Measurements from ENCODE around the gene GOPC. TPM values are rescaled to one million over a fixed set of nuclear protein-coding genes. Genes with fewer than 3 reads are reported as not detected.

GOPC gene
- total RNA-seq, 1 donor from 2014 or later, result 33.4 TPM

- Mint-ChIP-seq H3K27ac (ENCODE audit: unreplicated experiment) (no peak overlapping the region), H3K4me1 (ENCODE audit: low read depth, unreplicated experiment) (peaks cover 4% of the 10 kb centered on the region), H3K4me3 (ENCODE audit: unreplicated experiment) (no peak overlapping the region), H3K36me3 (ENCODE audit: unreplicated experiment) (no peaks in the 10 kb centered on the region), H3K27me3 (ENCODE audit: unreplicated experiment) (peaks cover 8% of the 10 kb centered on the region), H3K9me3 (ENCODE audit: unreplicated experiment) (no peaks in the 10 kb centered on the region)
- DNase-seq, result no peak
- TF ChIP-seq CTCF (IDR thresholded peaks at IDR 0.05; ENCODE audit: partially characterized antibody, unreplicated experiment), result no peak
Measured at GRCh38 chr6:117616391-117617209, 14.3 kb upstream of the GOPC start.

- no peak for DNase-seq
- H3K36me3 Mint-ChIP-seq (ENCODE audit: unreplicated experiment), result no peaks in the 10 kb centered on the region
- no peak overlapping the region for H3K4me3 Mint-ChIP-seq (ENCODE audit: unreplicated experiment)
- H3K9me3 Mint-ChIP-seq (ENCODE audit: unreplicated experiment), result no peaks in the 10 kb centered on the region
- TF ChIP-seq CTCF (IDR thresholded peaks at IDR 0.05; ENCODE audit: partially characterized antibody, unreplicated experiment), result no peak
- H3K27ac Mint-ChIP-seq (ENCODE audit: unreplicated experiment), result no peak overlapping the region
- peaks cover 4% of the 10 kb centered on the region for H3K4me1 Mint-ChIP-seq (ENCODE audit: low read depth, unreplicated experiment)
- H3K27me3 Mint-ChIP-seq (ENCODE audit: unreplicated experiment), result peaks cover 8% of the 10 kb centered on the region
Measured at GRCh38 chr6:117615750-117616390, 13.6 kb upstream of the GOPC start.

GRCh38 chr6:117613920-117614560 is 11.7 kb upstream of the GOPC start:
- Mint-ChIP-seq H3K27me3 (ENCODE audit: unreplicated experiment) (peaks cover 4% of the 10 kb centered on the region), H3K9me3 (ENCODE audit: unreplicated experiment) (no peaks in the 10 kb centered on the region), H3K36me3 (ENCODE audit: unreplicated experiment) (no peaks in the 10 kb centered on the region), H3K27ac (ENCODE audit: unreplicated experiment) (no peak overlapping the region), H3K4me3 (ENCODE audit: unreplicated experiment) (no peak overlapping the region), H3K4me1 (ENCODE audit: low read depth, unreplicated experiment) (peaks cover 4% of the 10 kb centered on the region)
- no peak for TF ChIP-seq CTCF (IDR thresholded peaks at IDR 0.05; ENCODE audit: partially characterized antibody, unreplicated experiment)
- no peak for DNase-seq

GRCh38 chr6:117607511-117607910 is 5.2 kb upstream of the GOPC start:
- TF ChIP-seq CTCF (IDR thresholded peaks at IDR 0.05; ENCODE audit: partially characterized antibody, unreplicated experiment), result no peak
- no peaks in the 10 kb centered on the region for H3K4me1 Mint-ChIP-seq (ENCODE audit: low read depth, unreplicated experiment)

More at GRCh38 chr6:117607511-117607910, 5.2 kb upstream of the GOPC start:
- Mint-ChIP-seq H3K27me3 (ENCODE audit: unreplicated experiment) (peaks cover 3% of the 10 kb centered on the region), H3K36me3 (ENCODE audit: unreplicated experiment) (no peaks in the 10 kb centered on the region), H3K27ac (ENCODE audit: unreplicated experiment) (no peak overlapping the region), H3K4me3 (ENCODE audit: unreplicated experiment) (no peak overlapping the region), H3K9me3 (ENCODE audit: unreplicated experiment) (no peaks in the 10 kb centered on the region)
- no peak for DNase-seq

Data from glutamatergic neuron (in vitro differentiated cells).